HCT116 (cell line): ENCODE data around the gene LRRC74B. TPM values are rescaled to one million over a fixed set of nuclear protein-coding genes. Genes with fewer than 3 reads are reported as not detected.
"Not testable (repeated sequence)": the region's sequence is repeated elsewhere in the genome, so short reads cannot be mapped to it uniquely, and the experiment has no call there.

Experiments
- ATAC-seq: fragments of 200-7000 bp; cut with Tn5 transposase; 2 replicates; pipeline ENCODE4 v1.9.1; 2020; ENCODE audit warnings: mild to moderate bottlenecking, moderate library complexity
- BruUV-seq: library from RNA; stranded (reverse); fragments of 400-500 nt; replicated peaks from 2 replicates; lab custom pipeline; 2021; lab: Mats Ljungman, UMichigan
- CTCF ChIA-PET: fragments of 300-600 bp; sonication (Branson Sonifier 250); formaldehyde crosslinking; loops from one replicate; lab custom pipeline; 2021; ENCODE audit warnings: antibody characterized with exemption; lab: Charles Lee
- POLR2A ChIA-PET: fragments of 300-600, 350-600 bp; sonication (Branson Sonifier 250); formaldehyde crosslinking; loops from one replicate; lab custom pipeline; 2021; ENCODE audit warnings: antibody characterized with exemption; lab: Charles Lee
- RAD21 ChIA-PET, 2 experiments: fragments of 300-600 bp; sonication (Branson Sonifier 250); formaldehyde crosslinking; loops; one replicate each; lab custom pipeline; 2023; ENCODE audit warnings: low total read pairs in 2 of 2; ENCODE audit not compliant: uncharacterized antibody in 2 of 2, unreplicated experiment in 2 of 2, low non-redundant PET in 1 of 2; lab: Charles Lee
- DNase-seq: peaks from one replicate; pipeline ENCODE4 v3.0.0-alpha.2; 2010; ENCODE audit warnings: low read depth, low spot score
- H2AFZ ChIP-seq: fragments of 200-600 bp; shearing (Covaris generic), sonication (generic); 2 replicates; pipeline ENCODE4 v1.6.1; 2017; ENCODE audit warnings: low read depth, mixed run types, mixed read lengths, antibody characterized with exemption, low read length; ENCODE audit not compliant: poor library complexity, severe bottlenecking
- H3K27ac ChIP-seq: 2 replicates; pipeline ENCODE4 v1.5.1; 2012; ENCODE audit warnings: low read depth, low read length
- H3K27me3 ChIP-seq: fragments of 200-600 bp; sonication (generic); 2 replicates; pipeline ENCODE4 v1.6.1; 2016; ENCODE audit warnings: mixed run types, low read length, mixed read lengths; ENCODE audit not compliant: insufficient read depth
- H3K36me3 ChIP-seq, 2 experiments: fragments of 200-500 bp in 1 of 2; fragments of 200-600 bp in 1 of 2; sonication (Bioruptor generic) in 1 of 2; sonication (generic) in 1 of 2; 2 replicates each; pipeline versions ENCODE4 v1.5.1 to v1.6.1; 2014 to 2016; ENCODE audit warnings: low read length in 2 of 2, inconsistent platforms in 1 of 2, mixed read lengths in 1 of 2, mixed run types in 1 of 2; ENCODE audit not compliant: insufficient read depth in 2 of 2, control insufficient read depth in 1 of 2
- H3K4me1 ChIP-seq, 2 experiments: fragments of 200-600 bp in 1 of 2; sonication (generic) in 1 of 2; 2 replicates each; pipeline versions ENCODE4 v1.5.1 to v1.6.1; 2012 to 2017; ENCODE audit warnings: low read length in 2 of 2, inconsistent platforms in 1 of 2, mild to moderate bottlenecking in 1 of 2, mixed read lengths in 1 of 2, mixed run types in 1 of 2, moderate library complexity in 1 of 2; ENCODE audit not compliant: insufficient read depth in 2 of 2, control insufficient read depth in 1 of 2
- H3K4me2 ChIP-seq: fragments of 200-600 bp; sonication (generic); 2 replicates; pipeline ENCODE4 v1.6.1; 2017; ENCODE audit warnings: mixed run types, low read length, mixed read lengths
- H3K4me3 ChIP-seq, 2 experiments: fragments of 200-600 bp in 1 of 2; sonication (generic) in 1 of 2; replicated peaks in 1 of 2; 2 replicates each; pipeline ENCODE4 v1.5.1; 2011 to 2016; ENCODE audit warnings: low read length in 2 of 2, control low read depth in 1 of 2, low read depth in 1 of 2, mild to moderate bottlenecking in 1 of 2, mixed read lengths in 1 of 2, mixed run types in 1 of 2
- H3K79me2 ChIP-seq: fragments of 200-600 bp; sonication (generic); 2 replicates; pipeline ENCODE4 v1.6.1; 2017; ENCODE audit warnings: mild to moderate bottlenecking, mixed run types, low read length, moderate library complexity, mixed read lengths; ENCODE audit not compliant: insufficient read depth
- H3K9ac ChIP-seq: fragments of 200-600 bp; sonication (generic); 2 replicates; pipeline ENCODE4 v1.6.1; 2016; ENCODE audit warnings: low read length, mixed read lengths
- H3K9me2 ChIP-seq: fragments of 200-600 bp; sonication (generic), shearing (Covaris generic); 2 replicates; pipeline ENCODE4 v1.6.1; 2017; ENCODE audit warnings: mixed run types, mild to moderate bottlenecking, moderate library complexity; ENCODE audit not compliant: insufficient read depth
- H3K9me3 ChIP-seq, 2 experiments: fragments of 200-500 bp in 1 of 2; fragments of 200-600 bp in 1 of 2; sonication (Bioruptor generic) in 1 of 2; sonication (generic) in 1 of 2; 2 replicates each; pipeline ENCODE4 v1.6.1; 2014 to 2017; ENCODE audit warnings: low read length in 2 of 2, mixed read lengths in 2 of 2, inconsistent platforms in 1 of 2, low read depth in 1 of 2, mild to moderate bottlenecking in 1 of 2, mixed run types in 1 of 2, moderate library complexity in 1 of 2; ENCODE audit not compliant: control insufficient read depth in 1 of 2, insufficient read depth in 1 of 2
- H4K20me1 ChIP-seq: fragments of 200-600 bp; sonication (generic), shearing (Covaris generic); 2 replicates; pipeline ENCODE4 v1.6.1; 2017; ENCODE audit warnings: mixed run types, mild to moderate bottlenecking, moderate library complexity; ENCODE audit not compliant: insufficient read depth
- CEBPB ChIP-seq: IDR thresholded peaks from 2 replicates; pipeline ENCODE4 v1.6.1; 2012; ENCODE audit warnings: low read depth
- EGR1 ChIP-seq: IDR thresholded peaks from 2 replicates; pipeline ENCODE4 v1.6.1; 2012; ENCODE audit warnings: low read depth
- ELF1 ChIP-seq: IDR thresholded peaks from 2 replicates; pipeline ENCODE4 v1.6.1; 2012; ENCODE audit warnings: low read depth, borderline replicate concordance
- EZH2phosphoT487 ChIP-seq: fragments of 200-600 bp; IDR thresholded peaks from 2 replicates; pipeline ENCODE4 v1.6.1; 2018; ENCODE audit warnings: antibody characterized with exemption, borderline replicate concordance
- FOSL1 ChIP-seq: IDR thresholded peaks from 2 replicates; pipeline ENCODE4 v1.6.1; 2012; ENCODE audit warnings: low read depth
- JUND ChIP-seq: IDR thresholded peaks from 2 replicates; pipeline ENCODE4 v1.6.1; 2012
- POLR2A ChIP-seq: IDR thresholded peaks from 2 replicates; pipeline ENCODE4 v1.7.0; 2011; ENCODE audit warnings: borderline replicate concordance; ENCODE audit not compliant: insufficient read depth, insufficient read length; ENCODE audit errors: extremely low read depth
- RAD21 ChIP-seq: IDR thresholded peaks from 2 replicates; pipeline ENCODE4 v1.6.1; 2012; ENCODE audit warnings: low read depth, mild to moderate bottlenecking
- SIN3A ChIP-seq: IDR thresholded peaks from 2 replicates; pipeline ENCODE4 v1.6.1; 2012; ENCODE audit warnings: low read depth
- SP1 ChIP-seq: IDR thresholded peaks from 2 replicates; pipeline ENCODE4 v1.6.1; 2012; ENCODE audit warnings: low read depth
- TCF7L2 ChIP-seq: IDR thresholded peaks from 2 replicates; pipeline ENCODE4 v1.7.0; 2011; ENCODE audit warnings: borderline replicate concordance, inconsistent platforms; ENCODE audit not compliant: insufficient read depth, insufficient read length; ENCODE audit errors: extremely low read depth
- YY1 ChIP-seq: IDR thresholded peaks from 2 replicates; pipeline ENCODE4 v1.6.1; 2011; ENCODE audit warnings: low read length, low read depth, moderate library complexity, mild to moderate bottlenecking; ENCODE audit not compliant: insufficient replicate concordance; ENCODE audit errors: extremely low read depth
- ZFX ChIP-seq: fragments of 450-650 bp; IDR thresholded peaks from 2 replicates; pipeline ENCODE4 v1.6.1; 2017
- ZNF274 ChIP-seq: fragments of 200-500 bp; sonication (Bioruptor generic); IDR thresholded peaks from 2 replicates; pipeline ENCODE4 v1.6.1; 2014; ENCODE audit warnings: mild to moderate bottlenecking, low read depth, low read length, inconsistent platforms
- intact Hi-C: fragments of 100-400 bp; cut with micrococcal nuclease; formaldehyde crosslinking; loops from 2 replicates; pipeline ENCODE4 v1.10.0; 2022
- total RNA-seq: library from RNA; stranded (reverse); gene quantifications from one replicate; pipeline ENCODE4 v1.2.1, GENCODE V29; 2021; ENCODE audit not compliant: unreplicated experiment
- TF ChIP-seq, protein P1 (sequence below): IDR thresholded peaks from 2 replicates; pipeline ENCODE4 v1.6.1; 2012
- TF ChIP-seq, protein P2 (sequence below): IDR thresholded peaks from 2 replicates; pipeline ENCODE4 v1.6.1; 2012; ENCODE audit warnings: low read depth
- TF ChIP-seq, protein P3 (sequence below): IDR thresholded peaks from 2 replicates; pipeline ENCODE4 v1.6.1; 2012

Gene LRRC74B
- total RNA-seq, 1 experiment from 2014 or later, result not detected

DNA sequence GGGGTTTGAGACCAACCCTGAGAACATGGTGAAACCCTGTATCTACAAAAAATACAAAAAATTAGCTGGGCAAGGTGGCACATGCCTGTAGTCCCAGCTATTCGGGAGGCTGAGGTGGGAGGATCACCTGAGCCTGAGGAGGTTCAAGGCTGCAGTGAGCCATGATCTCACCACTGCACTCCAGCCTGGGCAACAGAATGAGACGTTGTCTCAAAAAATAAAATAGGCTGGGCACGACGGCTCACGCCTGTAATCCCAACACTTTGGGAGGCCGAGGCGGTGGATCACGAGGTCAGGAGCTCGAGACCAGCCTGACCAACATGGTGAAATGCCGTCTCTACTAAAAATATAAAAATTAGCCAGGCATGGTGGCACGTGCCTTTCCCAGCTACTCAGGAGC, 18.7 kb downstream of the LRRC74B start:
- H3K27ac ChIP-seq, H3K36me3 ChIP-seq, H2AFZ ChIP-seq, H3K4me2 ChIP-seq, H3K9me2 ChIP-seq, ATAC-seq, H3K4me1 ChIP-seq, BruUV-seq, H3K27me3 ChIP-seq, H4K20me1 ChIP-seq, H3K9me3 ChIP-seq, intact Hi-C loops, POLR2A ChIA-PET, H3K79me2 ChIP-seq, DNase-seq, H3K9ac ChIP-seq, H3K4me3 ChIP-seq: not testable (repeated sequence)
- RAD21 ChIA-PET, result interaction anchor here in 1 of 2 experiments (0.6 kb wide), 1 partner anchor 550 kb away, joined by 4 read pairs; no protein-coding TSS in a partner anchor
- CTCF ChIA-PET, result interaction anchor here (0.8 to 1.3 kb wide), 2 partner anchors 39 kb away, joined by 3 to 4 read pairs; no protein-coding TSS in a partner anchor

DNA sequence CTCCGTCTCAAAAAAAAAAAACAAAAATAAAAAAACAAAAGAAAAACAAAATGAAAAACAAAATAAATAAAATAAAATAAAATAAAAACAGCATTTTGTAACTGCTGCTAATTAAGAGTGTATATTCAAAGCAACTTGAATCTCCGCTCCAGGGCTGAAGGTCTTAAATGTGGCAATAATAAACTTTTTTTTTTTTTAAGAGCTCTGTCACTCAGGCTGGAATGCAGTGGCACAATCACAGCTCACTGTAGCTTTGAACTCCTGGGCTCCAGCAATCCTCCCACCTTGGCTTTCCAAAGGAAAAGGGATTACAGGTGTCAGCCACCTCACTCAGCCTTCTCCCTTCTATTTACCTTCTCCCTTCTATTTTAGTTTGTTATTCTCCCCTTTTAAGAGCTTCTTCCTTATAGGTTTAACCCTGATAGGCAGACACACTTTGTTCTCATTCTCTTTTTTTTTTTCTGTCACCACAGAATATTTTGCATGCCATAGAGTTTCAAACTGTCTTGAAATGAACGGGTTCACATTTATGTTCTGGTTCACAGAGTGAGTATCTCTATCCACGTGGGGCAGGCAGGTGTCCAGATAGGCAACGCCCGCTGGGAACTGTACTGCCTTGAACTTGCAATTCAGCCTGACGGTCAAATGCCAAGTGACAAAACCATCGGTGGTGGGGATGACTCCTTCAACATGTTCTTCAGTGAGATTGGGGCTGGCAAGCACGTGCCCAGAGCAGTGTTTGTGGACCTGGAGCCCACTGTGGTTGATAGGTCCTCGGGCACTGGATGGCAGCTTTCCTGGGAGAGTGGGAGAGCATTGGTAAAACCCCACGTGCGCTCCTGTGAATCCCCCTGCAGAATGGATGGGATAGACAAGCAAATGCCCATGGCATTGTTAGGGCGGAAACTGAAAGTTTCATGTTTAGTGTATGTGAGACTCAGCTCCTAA, 19.4 kb downstream of the LRRC74B start:
- ATAC-seq (no peak), DNase-seq (no peak)
- Histone ChIP-seq H3K4me1 (no peaks in the 10 kb centered on the region), H2AFZ (no peak overlapping the region), H3K36me3 (no peaks in the 10 kb centered on the region), H3K9me2 (no peaks in the 10 kb centered on the region), H3K79me2 (no peaks in the 10 kb centered on the region), H3K27ac (no peak overlapping the region), H3K9ac (no peak overlapping the region), H3K4me3 (no peak overlapping the region), H4K20me1 (no peaks in the 10 kb centered on the region), H3K27me3 (peaks cover 3% of the 10 kb centered on the region; the same call in 1 of the 2 replicates), H3K4me2 (no peak overlapping the region), H3K9me3 (no peaks in the 10 kb centered on the region)
- no TSS peak for BruUV-seq
- CTCF ChIA-PET, result interaction anchor here (1.3 kb wide), 1 partner anchor 38 kb away, joined by 3 read pairs; no protein-coding TSS in a partner anchor
- intact Hi-C loops, result no loop called here
- POLR2A ChIA-PET, result no interaction called here
- RAD21 ChIA-PET, result interaction anchor here in 1 of 2 experiments (0.6 kb wide), 1 partner anchor 549 kb away, joined by 4 read pairs; no protein-coding TSS in a partner anchor
- TF ChIP-seq EZH2phosphoT487, result no peak
- no peak for TF ChIP-seq CEBPB
- no peak for TF ChIP-seq SP1
- TF ChIP-seq, protein P1, sequence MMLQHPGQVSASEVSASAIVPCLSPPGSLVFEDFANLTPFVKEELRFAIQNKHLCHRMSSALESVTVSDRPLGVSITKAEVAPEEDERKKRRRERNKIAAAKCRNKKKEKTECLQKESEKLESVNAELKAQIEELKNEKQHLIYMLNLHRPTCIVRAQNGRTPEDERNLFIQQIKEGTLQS, result no peak
- TF ChIP-seq SIN3A, result no peak
- TF ChIP-seq, protein P2, sequence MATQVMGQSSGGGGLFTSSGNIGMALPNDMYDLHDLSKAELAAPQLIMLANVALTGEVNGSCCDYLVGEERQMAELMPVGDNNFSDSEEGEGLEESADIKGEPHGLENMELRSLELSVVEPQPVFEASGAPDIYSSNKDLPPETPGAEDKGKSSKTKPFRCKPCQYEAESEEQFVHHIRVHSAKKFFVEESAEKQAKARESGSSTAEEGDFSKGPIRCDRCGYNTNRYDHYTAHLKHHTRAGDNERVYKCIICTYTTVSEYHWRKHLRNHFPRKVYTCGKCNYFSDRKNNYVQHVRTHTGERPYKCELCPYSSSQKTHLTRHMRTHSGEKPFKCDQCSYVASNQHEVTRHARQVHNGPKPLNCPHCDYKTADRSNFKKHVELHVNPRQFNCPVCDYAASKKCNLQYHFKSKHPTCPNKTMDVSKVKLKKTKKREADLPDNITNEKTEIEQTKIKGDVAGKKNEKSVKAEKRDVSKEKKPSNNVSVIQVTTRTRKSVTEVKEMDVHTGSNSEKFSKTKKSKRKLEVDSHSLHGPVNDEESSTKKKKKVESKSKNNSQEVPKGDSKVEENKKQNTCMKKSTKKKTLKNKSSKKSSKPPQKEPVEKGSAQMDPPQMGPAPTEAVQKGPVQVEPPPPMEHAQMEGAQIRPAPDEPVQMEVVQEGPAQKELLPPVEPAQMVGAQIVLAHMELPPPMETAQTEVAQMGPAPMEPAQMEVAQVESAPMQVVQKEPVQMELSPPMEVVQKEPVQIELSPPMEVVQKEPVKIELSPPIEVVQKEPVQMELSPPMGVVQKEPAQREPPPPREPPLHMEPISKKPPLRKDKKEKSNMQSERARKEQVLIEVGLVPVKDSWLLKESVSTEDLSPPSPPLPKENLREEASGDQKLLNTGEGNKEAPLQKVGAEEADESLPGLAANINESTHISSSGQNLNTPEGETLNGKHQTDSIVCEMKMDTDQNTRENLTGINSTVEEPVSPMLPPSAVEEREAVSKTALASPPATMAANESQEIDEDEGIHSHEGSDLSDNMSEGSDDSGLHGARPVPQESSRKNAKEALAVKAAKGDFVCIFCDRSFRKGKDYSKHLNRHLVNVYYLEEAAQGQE, result no peak
- TF ChIP-seq JUND, result no peak
- TF ChIP-seq, protein P3, sequence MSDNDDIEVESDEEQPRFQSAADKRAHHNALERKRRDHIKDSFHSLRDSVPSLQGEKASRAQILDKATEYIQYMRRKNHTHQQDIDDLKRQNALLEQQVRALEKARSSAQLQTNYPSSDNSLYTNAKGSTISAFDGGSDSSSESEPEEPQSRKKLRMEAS, result no peak
- TF ChIP-seq TCF7L2, result no peak
- TF ChIP-seq FOSL1, result no peak
- no peak for TF ChIP-seq POLR2A
- no peak for TF ChIP-seq ZFX
- no peak for TF ChIP-seq ELF1
- TF ChIP-seq YY1, result no peak
- no peak for TF ChIP-seq ZNF274
- no peak for TF ChIP-seq RAD21
- no peak for TF ChIP-seq EGR1
